ENCODE measurements around the gene SMTNL1. TPM values are rescaled to one million over a fixed set of nuclear protein-coding genes. Genes with fewer than 3 reads are reported as not detected.

SMTNL1 gene
- total RNA-seq, 4 donors from 2014 or later = not detected

- 83 to 92% methylated on average over 6 of the region's 6 CpGs for WGBS, 2 donors
- TF ChIP-seq POLR2A (IDR thresholded peaks at IDR 0.05) (no peak), CTCF (IDR thresholded peaks at IDR 0.05) (no peak)
- no peak overlapping the region for H3K4me3 ChIP-seq (ENCODE audit: low read depth, poor library complexity, severe bottlenecking)
- intact Hi-C loops (cut with DNase I; ENCODE audit: low total_unique reads) = no loop called here
- DNase-seq (ENCODE audit: low spot score in 2 of 2) = no peak
Observed at GRCh38 chr11:57544566-57544965, 7.2 kb downstream of the SMTNL1 start.

DNA sequence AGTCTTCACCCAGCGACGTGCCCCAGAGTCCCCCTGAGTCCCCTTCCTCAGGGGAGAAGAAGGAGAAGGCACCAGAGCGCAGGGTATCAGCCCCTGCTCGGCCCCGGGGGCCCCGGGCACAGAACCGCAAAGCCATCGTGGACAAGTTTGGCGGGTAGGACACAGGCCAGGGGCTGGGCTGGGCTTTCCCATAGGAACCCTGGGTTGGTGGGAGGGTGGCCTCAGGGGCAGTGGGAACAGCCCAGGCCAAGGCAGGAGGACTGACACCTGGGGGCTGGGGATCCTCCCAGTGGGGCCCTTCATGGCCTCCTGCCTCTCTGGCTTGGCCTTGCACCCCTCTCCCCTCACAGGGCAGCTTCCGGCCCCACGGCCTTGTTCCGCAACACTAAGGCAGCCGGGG lies 8.5 kb downstream of the SMTNL1 start:
- TF ChIP-seq CTCF (IDR thresholded peaks at IDR 0.05) (no peak), POLR2A (IDR thresholded peaks at IDR 0.05) (no peak)
- no peak overlapping the region for H3K4me3 ChIP-seq (ENCODE audit: low read depth, poor library complexity, severe bottlenecking)
- intact Hi-C loops (cut with DNase I; ENCODE audit: low total_unique reads) = no loop called here
- no peak for DNase-seq (ENCODE audit: low spot score in 2 of 2)
- 90 to 91% methylated on average over 12 to 13 of the region's 13 CpGs for WGBS, 2 donors

DNA sequence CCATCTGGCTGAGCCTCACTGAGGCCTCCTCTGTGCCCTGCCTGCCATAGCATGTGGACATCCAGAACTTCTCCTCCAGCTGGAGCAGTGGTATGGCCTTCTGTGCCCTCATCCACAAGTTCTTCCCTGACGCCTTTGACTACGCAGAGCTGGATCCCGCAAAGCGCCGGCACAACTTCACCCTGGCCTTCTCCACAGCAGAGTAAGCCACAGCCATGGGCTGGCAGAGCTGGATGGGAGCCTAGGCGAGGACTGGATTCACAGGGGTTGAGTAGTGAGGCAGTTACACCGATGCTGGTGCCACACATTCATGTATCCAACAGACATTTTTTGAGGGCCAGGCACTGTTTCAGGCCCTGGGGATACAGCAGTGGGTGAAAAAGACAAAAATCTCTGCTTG lies 9.1 kb downstream of the SMTNL1 start:
- H3K4me3 ChIP-seq (ENCODE audit: low read depth, poor library complexity, severe bottlenecking) = no peak overlapping the region
- no peak for DNase-seq (ENCODE audit: low spot score in 2 of 2)
- WGBS, 2 donors = 97 to 99% methylated on average over 7 of the region's 7 CpGs
- intact Hi-C loops (cut with DNase I; ENCODE audit: low total_unique reads) = no loop called here
- TF ChIP-seq POLR2A (IDR thresholded peaks at IDR 0.05) (no peak), CTCF (IDR thresholded peaks at IDR 0.05) (no peak)

- DNase-seq (ENCODE audit: low spot score in 2 of 2) = no peak
- no peak overlapping the region for H3K4me3 ChIP-seq (ENCODE audit: low read depth, poor library complexity, severe bottlenecking)
- no peak for TF ChIP-seq POLR2A (IDR thresholded peaks at IDR 0.05)
- WGBS, 2 donors = 65 to 66% methylated on average over 5 of the region's 5 CpGs
- intact Hi-C loops (cut with DNase I; ENCODE audit: low total_unique reads) = no loop called here
Observed at GRCh38 chr11:57546869-57547475, 9.6 kb downstream of the SMTNL1 start.

DNA sequence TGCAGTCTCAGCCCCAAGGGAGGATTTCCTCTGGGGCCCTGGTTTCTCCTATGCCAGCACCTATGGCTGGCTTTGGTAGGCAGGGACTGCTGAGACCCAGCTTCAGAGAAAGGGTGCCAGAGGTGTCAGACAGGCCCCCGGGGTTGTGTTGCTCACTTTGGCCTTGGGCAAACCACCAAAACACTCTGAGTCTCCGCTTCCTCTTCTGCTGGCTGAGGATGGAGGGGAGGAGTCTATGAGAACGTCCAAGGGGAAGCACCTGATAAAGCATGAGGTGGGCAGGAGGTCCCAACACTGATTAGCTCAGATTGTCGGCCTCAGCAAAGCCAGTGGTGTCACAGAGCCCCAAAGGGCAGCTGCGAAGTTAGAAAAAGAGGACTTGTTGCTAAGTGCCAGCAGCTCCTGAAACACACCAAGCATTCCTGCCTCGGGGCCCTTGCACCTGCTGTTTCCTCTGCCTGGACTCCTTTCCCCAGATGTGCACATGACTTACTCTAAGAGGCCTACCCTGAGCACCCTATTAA lies 10.5 kb downstream of the SMTNL1 start:
- 32 to 51% methylated on average over 6 of the region's 6 CpGs for WGBS, 2 donors

GRCh38 chr11:57549983-57550382 lies 12.6 kb downstream of the SMTNL1 start:
- no peak for TF ChIP-seq POLR2A (IDR thresholded peaks at IDR 0.05)
- TF ChIP-seq CTCF (IDR thresholded peaks at IDR 0.05) = no peak
- 77 to 84% methylated on average over 8 of the region's 8 CpGs for WGBS, 2 donors
- intact Hi-C loops (cut with DNase I; ENCODE audit: low total_unique reads) = no loop called here
- H3K4me3 ChIP-seq (ENCODE audit: low read depth, poor library complexity, severe bottlenecking) = no peak overlapping the region
- no peak for DNase-seq (ENCODE audit: low spot score in 2 of 2)

More for the DNA sequence above, 10.5 kb downstream of the SMTNL1 start:
- no peak overlapping the region for H3K4me3 ChIP-seq (ENCODE audit: low read depth, poor library complexity, severe bottlenecking)
- TF ChIP-seq CTCF (IDR thresholded peaks at IDR 0.05) (no peak), POLR2A (IDR thresholded peaks at IDR 0.05) (no peak)
- intact Hi-C loops (cut with DNase I; ENCODE audit: low total_unique reads) = no loop called here
- no peak for DNase-seq (ENCODE audit: low spot score in 2 of 2)
